HEK293 (cell line): Measurements from ENCODE around the gene TBC1D22A.

Experiments used
- CTCF ChIA-PET: fragments of 350-600 bp; formaldehyde crosslinking; extraction: SDS; loops from one replicate; lab custom pipeline; 2021; ENCODE audit warnings: antibody characterized with exemption; lab: Yijun Ruan, JAX
- POLR2A ChIA-PET: fragments of 300-600 bp; formaldehyde crosslinking; extraction: SDS; loops from one replicate; lab custom pipeline; 2020; ENCODE audit warnings: antibody characterized with exemption, inconsistent platforms; lab: Yijun Ruan, JAX
- H3K27ac ChIP-seq: fragments of 200-500 bp; sonication (Bioruptor generic); 2 replicates; pipeline ENCODE4 v1.5.1; 2014; ENCODE audit warnings: low read depth, low read length, control low read depth, inconsistent platforms; ENCODE audit errors: extremely low read depth
- H3K36me3 ChIP-seq, 2 experiments: fragments of 200-500 bp in 1 of 2; sonication (Bioruptor generic) in 1 of 2; 1 replicate in 1 of 2; 2 replicates in 1 of 2; pipeline ENCODE4 v1.5.1; 2014 to 2017; ENCODE audit warnings: inconsistent platforms in 2 of 2, low read length in 2 of 2; ENCODE audit not compliant: control insufficient read depth in 2 of 2, insufficient read depth in 1 of 2
- H3K4me1 ChIP-seq: fragments of 200-500 bp; sonication (Bioruptor generic); 2 replicates; pipeline ENCODE4 v1.5.1; 2014; ENCODE audit warnings: mild to moderate bottlenecking, low read length, inconsistent platforms; ENCODE audit not compliant: control insufficient read depth, insufficient read depth
- H3K4me3 ChIP-seq: 2 replicates; pipeline ENCODE4 v1.5.1; 2011; ENCODE audit warnings: low read depth, mild to moderate bottlenecking, control low read depth, low read length, moderate library complexity
- H3K9me3 ChIP-seq: fragments of 200-500 bp; sonication (Bioruptor generic); 2 replicates; pipeline ENCODE4 v1.5.1; 2014; ENCODE audit warnings: low read depth, low read length, inconsistent platforms; ENCODE audit not compliant: control insufficient read depth, insufficient read depth
- GLIS1 ChIP-seq: fragments of 450-650 bp; formaldehyde crosslinking; IDR thresholded peaks from 2 replicates; pipeline ENCODE4 v1.5.1; 2016; ENCODE audit warnings: missing biosample characterization, missing genetic modification characterization
- HOXA7 ChIP-seq: sonication (generic); formaldehyde crosslinking; IDR thresholded peaks from 2 replicates; pipeline ENCODE4 v1.8.1; 2022; ENCODE audit warnings: missing genetic modification reagents, borderline replicate concordance
- SCRT2 ChIP-seq: fragments of 450-650 bp; formaldehyde crosslinking; IDR thresholded peaks from 2 replicates; pipeline ENCODE4 v1.5.1; 2016; ENCODE audit warnings: missing biosample characterization, missing genetic modification characterization
- SETDB1 ChIP-seq: IDR thresholded peaks from one replicate; pipeline ENCODE4 v1.6.1; 2017; ENCODE audit warnings: mild to moderate bottlenecking, low read length, moderate library complexity, mixed read lengths; ENCODE audit not compliant: insufficient read length
- TRIM28 ChIP-seq: IDR thresholded peaks from 2 replicates; pipeline ENCODE4 v1.6.1; 2011; ENCODE audit warnings: low read length, control low read depth, borderline replicate concordance
- ZBTB1 ChIP-seq: fragments of 450-650 bp; formaldehyde crosslinking; IDR thresholded peaks from 2 replicates; pipeline ENCODE4 v1.5.1; 2016; ENCODE audit warnings: missing biosample characterization, missing genetic modification characterization
- ZNF146 ChIP-seq: fragments of 450-650 bp; formaldehyde crosslinking; IDR thresholded peaks from 2 replicates; pipeline ENCODE4 v1.5.1; 2016; ENCODE audit warnings: missing biosample characterization, missing genetic modification characterization
- ZNF19 ChIP-seq: fragments of 450-650 bp; formaldehyde crosslinking; IDR thresholded peaks from 2 replicates; pipeline ENCODE4; 2016; ENCODE audit warnings: missing biosample characterization, missing genetic modification characterization, low read depth
- ZNF2 ChIP-seq: fragments of 450-650 bp; formaldehyde crosslinking; IDR thresholded peaks from 2 replicates; pipeline ENCODE4 v1.5.1; 2016; ENCODE audit warnings: missing biosample characterization, missing genetic modification characterization
- ZNF202 ChIP-seq: fragments of 450-650 bp; formaldehyde crosslinking; IDR thresholded peaks from 2 replicates; pipeline ENCODE4 v1.5.1; 2016; ENCODE audit warnings: missing biosample characterization, missing genetic modification characterization, borderline replicate concordance
- ZNF221 ChIP-seq: fragments of 450-650 bp; formaldehyde crosslinking; IDR thresholded peaks from 2 replicates; pipeline ENCODE4 v1.5.1; 2017; ENCODE audit warnings: missing biosample characterization, missing genetic modification characterization, borderline replicate concordance
- ZNF223 ChIP-seq: fragments of 450-650 bp; formaldehyde crosslinking; IDR thresholded peaks from 2 replicates; pipeline ENCODE4 v1.5.1; 2016; ENCODE audit warnings: missing biosample characterization, missing genetic modification characterization
- ZNF24 ChIP-seq: fragments of 450-650 bp; formaldehyde crosslinking; IDR thresholded peaks from 2 replicates; pipeline ENCODE4 v1.5.1; 2016; ENCODE audit warnings: missing biosample characterization, missing genetic modification characterization
- ZNF341 ChIP-seq: fragments of 450-650 bp; formaldehyde crosslinking; IDR thresholded peaks from 2 replicates; pipeline ENCODE4; 2016; ENCODE audit warnings: low read depth, missing biosample characterization, missing genetic modification characterization
- ZNF37A ChIP-seq: fragments of 450-650 bp; IDR thresholded peaks from 2 replicates; pipeline ENCODE4 v1.5.1; 2018; ENCODE audit warnings: missing biosample characterization, missing genetic modification characterization
- ZNF433 ChIP-seq: fragments of 450-650 bp; formaldehyde crosslinking; IDR thresholded peaks from 2 replicates; pipeline ENCODE4 v1.5.1; 2016; ENCODE audit warnings: missing biosample characterization, missing genetic modification characterization, low read depth
- ZNF48 ChIP-seq: fragments of 450-650 bp; formaldehyde crosslinking; IDR thresholded peaks from 2 replicates; pipeline ENCODE4 v1.5.1; 2016; ENCODE audit warnings: missing biosample characterization, missing genetic modification characterization
- ZNF501 ChIP-seq: fragments of 450-650 bp; formaldehyde crosslinking; IDR thresholded peaks from 2 replicates; pipeline ENCODE4 v1.5.1; 2016; ENCODE audit warnings: missing biosample characterization, missing genetic modification characterization
- ZNF514 ChIP-seq: fragments of 450-650 bp; formaldehyde crosslinking; IDR thresholded peaks from 2 replicates; pipeline ENCODE4 v1.5.1; 2016; ENCODE audit warnings: missing biosample characterization, missing genetic modification characterization
- ZNF521 ChIP-seq: fragments of 450-650 bp; formaldehyde crosslinking; IDR thresholded peaks from 2 replicates; pipeline ENCODE4 v1.5.1; 2017; ENCODE audit warnings: missing biosample characterization, mild to moderate bottlenecking, missing genetic modification characterization
- ZNF585B ChIP-seq: fragments of 450-650 bp; formaldehyde crosslinking; IDR thresholded peaks from 2 replicates; pipeline ENCODE4 v1.5.1; 2016; ENCODE audit warnings: missing biosample characterization, missing genetic modification characterization
- ZNF660 ChIP-seq: fragments of 450-650 bp; IDR thresholded peaks from 2 replicates; pipeline ENCODE4 v1.5.1; 2018; ENCODE audit warnings: missing biosample characterization, mild to moderate bottlenecking, missing genetic modification characterization
- ZNF701 ChIP-seq: fragments of 450-650 bp; formaldehyde crosslinking; IDR thresholded peaks from 2 replicates; pipeline ENCODE4 v1.5.1; 2016; ENCODE audit warnings: missing biosample characterization, missing genetic modification characterization
- ZNF777 ChIP-seq: fragments of 450-650 bp; formaldehyde crosslinking; IDR thresholded peaks from 2 replicates; pipeline ENCODE4 v1.5.1; 2017; ENCODE audit warnings: missing biosample characterization, missing genetic modification characterization, borderline replicate concordance
- ZNF792 ChIP-seq: fragments of 450-650 bp; formaldehyde crosslinking; IDR thresholded peaks from 2 replicates; pipeline ENCODE4 v1.5.1; 2016; ENCODE audit warnings: missing biosample characterization, missing genetic modification characterization
- ZNF830 ChIP-seq: fragments of 450-650 bp; IDR thresholded peaks from 2 replicates; pipeline ENCODE4 v1.5.0; 2018; ENCODE audit warnings: missing biosample characterization, missing genetic modification characterization, low read depth, mild to moderate bottlenecking, moderate library complexity
- ZSCAN16 ChIP-seq: fragments of 450-650 bp; formaldehyde crosslinking; IDR thresholded peaks from 2 replicates; pipeline ENCODE4 v1.5.1; 2016; ENCODE audit warnings: missing biosample characterization, missing genetic modification characterization
- ZSCAN30 ChIP-seq: fragments of 450-650 bp; IDR thresholded peaks from 2 replicates; pipeline ENCODE4 v1.5.1; 2018; ENCODE audit warnings: missing biosample characterization, mild to moderate bottlenecking, missing genetic modification characterization, moderate library complexity
- TF ChIP-seq, protein P1 (sequence below): fragments of 450-650 bp; formaldehyde crosslinking; optimal IDR thresholded peaks from 2 replicates; pipeline ENCODE3; 2016; ENCODE audit warnings: missing biosample characterization, mild to moderate bottlenecking, missing genetic modification characterization
- TF ChIP-seq, protein P2 (sequence below): fragments of 450-650 bp; formaldehyde crosslinking; IDR thresholded peaks from 2 replicates; pipeline ENCODE4 v1.5.1; 2017; ENCODE audit warnings: missing biosample characterization, missing genetic modification characterization
- TF ChIP-seq, protein P3 (sequence below): fragments of 450-650 bp; formaldehyde crosslinking; IDR thresholded peaks from 2 replicates; pipeline ENCODE4 v1.5.1; 2016; ENCODE audit warnings: missing biosample characterization, missing genetic modification characterization

Gene TBC1D22A

DNA sequence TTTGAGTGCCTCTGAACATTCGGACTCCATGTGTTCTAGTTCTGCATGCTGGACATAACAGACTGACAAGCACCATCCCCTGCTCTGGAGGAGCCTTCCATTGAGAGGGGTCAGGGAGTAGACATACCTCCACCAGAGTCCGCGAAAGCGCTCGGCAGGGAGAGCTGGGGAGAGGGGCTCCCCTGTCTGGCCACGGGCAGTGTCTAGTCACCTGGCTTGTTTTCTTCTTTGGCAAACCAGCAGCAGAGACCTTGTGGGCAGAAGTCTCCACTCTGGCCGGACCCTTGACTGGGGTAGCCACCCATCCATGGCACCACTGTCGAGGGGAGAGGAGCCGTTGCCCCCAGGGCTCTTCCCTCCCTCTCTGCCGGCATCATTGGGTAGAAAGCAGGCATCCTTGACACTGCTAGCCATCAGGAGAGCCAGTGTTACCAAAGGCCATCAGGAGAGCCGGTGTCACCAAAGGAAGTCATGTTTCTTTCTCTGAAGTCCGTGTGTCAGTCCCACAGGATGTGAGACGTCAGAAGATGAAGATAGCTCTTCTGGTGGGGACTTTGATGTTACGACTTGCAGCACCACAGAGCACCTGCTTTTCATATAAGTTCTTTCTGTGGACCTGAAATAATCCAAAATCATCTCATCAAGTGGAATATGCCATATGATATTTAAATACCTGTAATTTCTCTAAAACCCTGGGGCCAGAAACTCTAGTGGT, 305.6 kb downstream of the TBC1D22A start:
- Histone ChIP-seq H3K9me3 (no peaks in the 10 kb centered on the region), H3K4me3 (no peak overlapping the region), H3K4me1 (no peaks in the 10 kb centered on the region), H3K36me3 (peaks cover 0 to 4% of the 10 kb centered on the region in 2 experiments; a peak in 1 of 3 replicates), H3K27ac (no peak overlapping the region)
- TF ChIP-seq, protein P1, sequence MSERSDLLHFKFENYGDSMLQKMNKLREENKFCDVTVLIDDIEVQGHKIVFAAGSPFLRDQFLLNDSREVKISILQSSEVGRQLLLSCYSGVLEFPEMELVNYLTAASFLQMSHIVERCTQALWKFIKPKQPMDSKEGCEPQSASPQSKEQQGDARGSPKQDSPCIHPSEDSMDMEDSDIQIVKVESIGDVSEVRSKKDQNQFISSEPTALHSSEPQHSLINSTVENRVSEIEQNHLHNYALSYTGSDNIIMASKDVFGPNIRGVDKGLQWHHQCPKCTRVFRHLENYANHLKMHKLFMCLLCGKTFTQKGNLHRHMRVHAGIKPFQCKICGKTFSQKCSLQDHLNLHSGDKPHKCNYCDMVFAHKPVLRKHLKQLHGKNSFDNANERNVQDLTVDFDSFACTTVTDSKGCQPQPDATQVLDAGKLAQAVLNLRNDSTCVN (tag by site-specific recombination) = no peak
- TF ChIP-seq SETDB1 (no peak), ZNF585B (tag by site-specific recombination) (no peak), ZSCAN16 (tag by site-specific recombination) (no peak), ZNF521 (tag by site-specific recombination) (no peak), GLIS1 (tag by site-specific recombination) (no peak), ZNF19 (tag by site-specific recombination) (no peak), ZBTB1 (tag by site-specific recombination) (no peak), HOXA7 (CRISPR knock-in tag) (no peak), ZNF701 (tag by site-specific recombination) (no peak), ZSCAN30 (no peak), ZNF514 (tag by site-specific recombination) (no peak)
- POLR2A ChIA-PET = no interaction called here
- CTCF ChIA-PET = no interaction called here

DNA sequence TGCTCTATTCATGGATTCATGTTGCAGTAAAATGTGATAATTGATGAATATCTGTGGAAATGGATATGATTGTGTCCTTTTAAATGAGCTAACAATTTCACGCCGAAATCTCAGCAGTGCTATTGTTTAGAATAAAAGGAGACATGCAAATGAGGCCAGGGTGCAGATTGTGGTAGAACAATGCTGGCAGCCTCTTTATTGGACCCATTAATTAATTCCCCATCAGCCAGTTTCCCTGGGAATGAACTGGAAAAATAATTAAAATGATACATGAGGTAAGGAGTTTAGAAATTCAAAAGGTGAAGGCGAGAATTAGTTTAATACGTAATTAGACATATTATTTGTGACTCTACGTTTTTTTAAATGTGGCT, 306.2 kb downstream of the TBC1D22A start:
- H3K9me3 ChIP-seq = no peaks in the 10 kb centered on the region
- H3K36me3 ChIP-seq = peaks cover 0 to 1% of the 10 kb centered on the region in 2 experiments; a peak in 1 of 3 replicates
- H3K4me1 ChIP-seq = no peaks in the 10 kb centered on the region
- no peak for TF ChIP-seq ZNF146 (tag by site-specific recombination)
- no peak for TF ChIP-seq ZNF221 (tag by site-specific recombination)
- no peak for TF ChIP-seq ZNF223 (tag by site-specific recombination)
- TF ChIP-seq ZNF24 (tag by site-specific recombination) = no peak
- TF ChIP-seq ZNF2 = no peak
- no peak for TF ChIP-seq SCRT2 (tag by site-specific recombination)
- no peak for TF ChIP-seq ZNF777 (tag by site-specific recombination)
- TF ChIP-seq GLIS1 (tag by site-specific recombination) = no peak
- TF ChIP-seq ZNF341 (tag by site-specific recombination) = no peak
- no peak for TF ChIP-seq ZNF830 (tag by site-specific recombination)
- TF ChIP-seq, protein P2, sequence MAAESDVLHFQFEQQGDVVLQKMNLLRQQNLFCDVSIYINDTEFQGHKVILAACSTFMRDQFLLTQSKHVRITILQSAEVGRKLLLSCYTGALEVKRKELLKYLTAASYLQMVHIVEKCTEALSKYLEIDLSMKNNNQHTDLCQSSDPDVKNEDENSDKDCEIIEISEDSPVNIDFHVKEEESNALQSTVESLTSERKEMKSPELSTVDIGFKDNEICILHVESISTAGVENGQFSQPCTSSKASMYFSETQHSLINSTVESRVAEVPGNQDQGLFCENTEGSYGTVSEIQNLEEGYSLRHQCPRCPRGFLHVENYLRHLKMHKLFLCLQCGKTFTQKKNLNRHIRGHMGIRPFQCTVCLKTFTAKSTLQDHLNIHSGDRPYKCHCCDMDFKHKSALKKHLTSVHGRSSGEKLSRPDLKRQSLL = no peak
- no peak for TF ChIP-seq ZNF433 (tag by site-specific recombination)
- no peak for TF ChIP-seq ZNF501 (tag by site-specific recombination)
- TF ChIP-seq, protein P3, sequence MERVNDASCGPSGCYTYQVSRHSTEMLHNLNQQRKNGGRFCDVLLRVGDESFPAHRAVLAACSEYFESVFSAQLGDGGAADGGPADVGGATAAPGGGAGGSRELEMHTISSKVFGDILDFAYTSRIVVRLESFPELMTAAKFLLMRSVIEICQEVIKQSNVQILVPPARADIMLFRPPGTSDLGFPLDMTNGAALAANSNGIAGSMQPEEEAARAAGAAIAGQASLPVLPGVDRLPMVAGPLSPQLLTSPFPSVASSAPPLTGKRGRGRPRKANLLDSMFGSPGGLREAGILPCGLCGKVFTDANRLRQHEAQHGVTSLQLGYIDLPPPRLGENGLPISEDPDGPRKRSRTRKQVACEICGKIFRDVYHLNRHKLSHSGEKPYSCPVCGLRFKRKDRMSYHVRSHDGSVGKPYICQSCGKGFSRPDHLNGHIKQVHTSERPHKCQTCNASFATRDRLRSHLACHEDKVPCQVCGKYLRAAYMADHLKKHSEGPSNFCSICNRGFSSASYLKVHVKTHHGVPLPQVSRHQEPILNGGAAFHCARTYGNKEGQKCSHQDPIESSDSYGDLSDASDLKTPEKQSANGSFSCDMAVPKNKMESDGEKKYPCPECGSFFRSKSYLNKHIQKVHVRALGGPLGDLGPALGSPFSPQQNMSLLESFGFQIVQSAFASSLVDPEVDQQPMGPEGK (tag by site-specific recombination) = no peak
- no peak for TF ChIP-seq TRIM28
- TF ChIP-seq ZNF202 = no peak
- TF ChIP-seq ZNF660 (tag by site-specific recombination) = no peak
- no peak for TF ChIP-seq ZNF37A (tag by site-specific recombination)
- no peak for TF ChIP-seq ZNF792 (tag by site-specific recombination)
- no peak for TF ChIP-seq ZNF48 (tag by site-specific recombination)
- H3K27ac ChIP-seq = no peak overlapping the region
- no peak overlapping the region for H3K4me3 ChIP-seq
- ChIA-PET POLR2A (no interaction called here), CTCF (no interaction called here)
